Spleen (tissue), 11 donors: ENCODE measurements around the gene NPY5R. TPM values are rescaled to one million over a fixed set of nuclear protein-coding genes. Genes with fewer than 3 reads are reported as not detected.
A peak's percentile ranks its signal among the peaks of the same experiment; 100 is the strongest.

Experiments used
- DNase-seq: peaks from one replicate; pipeline ENCODE4 v3.0.0-alpha.2; 2020
- H3K27ac ChIP-seq, 8 donors: fragments of 200-600 bp; sonication (generic) in 7 of 8; 1 replicate in 4 of 8; 2 replicates in 4 of 8; pipeline versions ENCODE4 v1.5.0 to v1.8.0; 2016 to 2021; ENCODE audit warnings: inconsistent platforms in 4 of 8, mild to moderate bottlenecking in 4 of 8, moderate library complexity in 1 of 8
- H3K27me3 ChIP-seq, 7 donors: fragments of 200-600 bp; sonication (generic) in 6 of 7; replicated peaks in 1 of 7; 1 replicate in 4 of 7; 2 replicates in 3 of 7; pipeline versions ENCODE4 v1.5.0 to v1.8.0; 2016 to 2021; ENCODE audit warnings: inconsistent platforms in 3 of 7, mild to moderate bottlenecking in 1 of 7
- H3K36me3 ChIP-seq, 6 donors: fragments of 200-600 bp; sonication (generic) in 5 of 6; 1 replicate in 4 of 6; 2 replicates in 2 of 6; pipeline versions ENCODE4 v1.5.0 to v1.8.0; 2016 to 2021; ENCODE audit warnings: inconsistent platforms in 2 of 6
- H3K4me1 ChIP-seq, 6 donors: fragments of 200-600 bp; sonication (generic) in 5 of 6; 1 replicate in 3 of 6; 2 replicates in 3 of 6; pipeline versions ENCODE4 v1.5.0 to v1.8.0; 2016 to 2021; ENCODE audit warnings: inconsistent platforms in 3 of 6
- H3K4me3 ChIP-seq, 8 donors: fragments of 200-600 bp; sonication (generic) in 7 of 8; 1 replicate in 4 of 8; 2 replicates in 4 of 8; pipeline versions ENCODE4 v1.5.0 to v1.8.0; 2016 to 2021; ENCODE audit warnings: inconsistent platforms in 4 of 8, mild to moderate bottlenecking in 4 of 8, moderate library complexity in 2 of 8
- H3K9me3 ChIP-seq, 8 donors: fragments of 200-600 bp; sonication (generic) in 7 of 8; 1 replicate in 4 of 8; 2 replicates in 4 of 8; pipeline versions ENCODE4 v1.5.0 to v1.8.0; 2016 to 2021; ENCODE audit warnings: inconsistent platforms in 4 of 8
- POLR2A ChIP-seq, 3 donors: fragments of 450-650 bp; IDR thresholded peaks; one replicate each; pipeline ENCODE4 v1.5.1; 2017; ENCODE audit warnings: antibody characterized with exemption in 3 of 3, mild to moderate bottlenecking in 1 of 3
- POLR2AphosphoS5 ChIP-seq, 3 donors: sonication (generic); formaldehyde crosslinking; IDR thresholded peaks; one replicate each; pipeline ENCODE4 v1.5.1; 2017; ENCODE audit warnings: antibody characterized with exemption in 3 of 3
- WGBS, 5 donors: extraction: QIAGEN DNeasy Blood & Tissue Kit in 3 of 5; methylation state at CpG; one replicate each; pipeline versions ENCODE4 v1.1.5 to v1.1.7; 2013 to 2018; 5-methylcytosine and 5-hydroxymethylcytosine counted together
- intact Hi-C: fragments of 100-400 bp; cut with DNase I; formaldehyde crosslinking; loops from one replicate; pipeline ENCODE4 v1.15.0; 2023; ENCODE audit warnings: low total_unique reads
- polyA plus RNA-seq, 3 donors: library from polyadenylated mRNA; stranded (reverse); fragments of 200-250 nt; gene quantifications; one replicate each; pipeline ENCODE4 v1.2.1, GENCODE V29; 2013
- total RNA-seq, 7 donors: library from RNA; depleted of rRNA in 3 of 7; stranded (reverse); fragments of >200 nt in 3 of 7; fragmentation: NEBNext Ultra II Directional in 4 of 7; extraction: Animal tissue kit (Norgen Biotek cat#: 25700) in 4 of 7; gene quantifications; one replicate each; pipeline versions ENCODE4 v1.1.0 to v1.2.1, GENCODE V29; 2016 to 2021
- TF ChIP-seq, protein P1 (sequence below), 11 experiments: fragments of 200-600 bp in 7 of 11; fragments of 450-650 bp in 4 of 11; sonication (generic) in 4 of 11; IDR thresholded peaks in 8 of 11; conservative IDR thresholded peaks in 3 of 11; 1 replicate in 7 of 11; 2 replicates in 4 of 11; pipeline versions ENCODE4 v1.4.0 to v1.8.0; 2016 to 2021; ENCODE audit warnings: antibody characterized with exemption in 11 of 11, inconsistent platforms in 4 of 11, mild to moderate bottlenecking in 1 of 11
- donor health status: healthy with polysubstance abuse.
- donor health status: DM: no; HTN: no; CAD: no; lungs with moderate emphysema.
- donor health status: DM: no; HTN: no; CAD: no.
- donor health status: Bipolar disorder and iron deficiency.
- donor health status: healthy.
- donor health status: DM: no; HTN: no; CAD: no.
- donor health status: DM: yes; HTN: yes; CAD: no.

Gene NPY5R
- total and polyA plus RNA-seq, 10 donors = 0.77 to 8.4 (median 4.6) TPM

DNA sequence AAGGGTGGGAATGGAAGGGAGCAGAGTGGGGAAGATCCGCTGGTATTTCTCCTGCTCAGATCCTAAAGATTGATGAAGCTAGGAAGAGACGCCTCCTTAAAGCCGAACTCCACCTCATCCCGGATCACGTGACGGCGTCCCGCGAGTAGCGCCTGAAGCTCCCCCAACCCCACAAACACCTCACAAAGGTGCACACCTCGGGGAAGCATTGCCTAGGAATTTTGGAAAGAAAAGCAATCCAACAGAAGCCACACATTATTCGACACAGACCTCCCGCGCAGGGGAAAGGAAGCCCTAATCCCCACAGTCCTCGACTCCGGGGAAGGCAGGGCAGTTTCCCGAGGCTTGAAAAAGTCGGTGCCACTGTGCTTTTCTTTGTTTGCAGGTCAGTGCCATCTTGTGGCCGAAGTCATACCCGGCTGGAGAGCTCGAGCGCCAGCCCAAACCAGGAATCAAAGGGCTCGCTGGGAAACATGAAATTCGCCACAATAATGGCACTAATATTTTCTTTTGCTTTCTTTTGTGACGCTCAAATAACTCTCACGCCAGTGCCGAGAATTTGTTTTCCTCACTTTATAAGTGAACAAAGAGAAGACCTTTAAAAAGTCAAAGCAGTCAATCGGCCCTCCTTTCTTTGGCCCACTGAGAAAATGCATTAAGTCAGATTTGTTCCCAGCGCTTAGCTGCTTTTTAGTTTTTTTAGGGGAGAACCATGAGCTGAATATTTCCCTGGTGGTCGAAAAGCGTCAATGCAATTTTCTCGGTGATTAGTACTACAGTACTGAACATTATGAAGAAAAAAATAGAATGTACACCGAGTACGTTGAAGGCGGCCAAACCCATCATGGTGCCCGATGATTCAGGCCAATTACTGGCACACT, 10.9 kb upstream of the NPY5R start, which contains the start of gene NPY1R:
Gene NPY1R, minus strand, starts transcription at position 71 of the 881 bp plus-strand sequence. CDS start 6,042 bp downstream, outside the sequence.
- Histone ChIP-seq H3K27me3 (peaks cover 0 to 75% (median 18%) of the 10 kb centered on the region in 7 donors), H3K4me3 (peak within 1 kb of the TSS; percentile 37 to 68 (median 47)), H3K27ac (peak within 1 kb of the TSS in 7 of 8 donors; percentile 64 to 81 (median 72)), H3K4me1 (peaks cover 0 to 21% (median 17%) of the 10 kb centered on the region in 6 donors), H3K9me3 (no peaks in the 10 kb centered on the region), H3K36me3 (no peaks in the 10 kb centered on the region)
- intact Hi-C loops = loop anchor here (10.0 kb wide), 2 partner anchors 288 to 838 kb away; no protein-coding TSS in a partner anchor
- DNase-seq = peak; percentile 81
- peak in 2 of 3 donors; percentile 37 to 59 for TF ChIP-seq POLR2AphosphoS5 (IDR thresholded peaks at IDR 0.05)
- TF ChIP-seq, protein P1, sequence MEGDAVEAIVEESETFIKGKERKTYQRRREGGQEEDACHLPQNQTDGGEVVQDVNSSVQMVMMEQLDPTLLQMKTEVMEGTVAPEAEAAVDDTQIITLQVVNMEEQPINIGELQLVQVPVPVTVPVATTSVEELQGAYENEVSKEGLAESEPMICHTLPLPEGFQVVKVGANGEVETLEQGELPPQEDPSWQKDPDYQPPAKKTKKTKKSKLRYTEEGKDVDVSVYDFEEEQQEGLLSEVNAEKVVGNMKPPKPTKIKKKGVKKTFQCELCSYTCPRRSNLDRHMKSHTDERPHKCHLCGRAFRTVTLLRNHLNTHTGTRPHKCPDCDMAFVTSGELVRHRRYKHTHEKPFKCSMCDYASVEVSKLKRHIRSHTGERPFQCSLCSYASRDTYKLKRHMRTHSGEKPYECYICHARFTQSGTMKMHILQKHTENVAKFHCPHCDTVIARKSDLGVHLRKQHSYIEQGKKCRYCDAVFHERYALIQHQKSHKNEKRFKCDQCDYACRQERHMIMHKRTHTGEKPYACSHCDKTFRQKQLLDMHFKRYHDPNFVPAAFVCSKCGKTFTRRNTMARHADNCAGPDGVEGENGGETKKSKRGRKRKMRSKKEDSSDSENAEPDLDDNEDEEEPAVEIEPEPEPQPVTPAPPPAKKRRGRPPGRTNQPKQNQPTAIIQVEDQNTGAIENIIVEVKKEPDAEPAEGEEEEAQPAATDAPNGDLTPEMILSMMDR (IDR thresholded peaks at IDR 0.05 in 8 of 11, conservative IDR thresholded peaks at IDR 0.05 in 3 of 11) = peak in 10 of 11 experiments; percentile 16 to 62 (median 56)
- TF ChIP-seq POLR2A (IDR thresholded peaks at IDR 0.05) = no peak
- WGBS, 5 donors = 10 to 12% (median 12%) methylated on average over 36 of the region's 36 CpGs

DNA sequence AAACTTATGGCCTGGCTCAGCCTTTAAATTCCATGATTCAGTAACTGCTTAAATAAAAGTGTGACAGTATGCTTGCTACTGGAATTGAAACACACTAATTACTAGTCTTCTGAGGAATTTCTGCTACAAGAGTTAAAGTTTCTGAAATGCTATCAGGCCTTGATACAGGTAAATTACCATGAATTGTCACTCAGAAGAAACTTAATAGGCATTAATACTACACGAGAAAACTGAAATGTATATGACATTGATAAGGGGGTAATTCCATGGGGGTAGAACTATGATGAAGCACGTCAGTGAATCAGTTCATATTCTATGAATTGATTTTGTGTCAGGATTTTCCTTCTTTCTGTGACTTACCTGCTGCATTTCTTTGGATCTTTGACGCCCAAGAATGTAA, 8.3 kb upstream of the NPY5R start:
- no peaks in the 10 kb centered on the region for H3K36me3 ChIP-seq
- no peaks in the 10 kb centered on the region for H3K9me3 ChIP-seq
- no peak for TF ChIP-seq POLR2AphosphoS5 (IDR thresholded peaks at IDR 0.05)
- TF ChIP-seq, protein P1 (IDR thresholded peaks at IDR 0.05 in 8 of 11, conservative IDR thresholded peaks at IDR 0.05 in 3 of 11) = no peak
- peaks cover 0 to 62% (median 18%) of the 10 kb centered on the region in 7 donors for H3K27me3 ChIP-seq
- H3K4me1 ChIP-seq = peaks cover 0 to 21% (median 17%) of the 10 kb centered on the region in 6 donors
- 76 to 90% (median 81%) methylated on average over 3 of the region's 3 CpGs for WGBS, 5 donors
- H3K4me3 ChIP-seq = no peak overlapping the region
- no peak for DNase-seq
- intact Hi-C loops = loop anchor here (10.0 kb wide), 2 partner anchors 291 to 841 kb away; no protein-coding TSS in a partner anchor
- no peak overlapping the region for H3K27ac ChIP-seq

DNA sequence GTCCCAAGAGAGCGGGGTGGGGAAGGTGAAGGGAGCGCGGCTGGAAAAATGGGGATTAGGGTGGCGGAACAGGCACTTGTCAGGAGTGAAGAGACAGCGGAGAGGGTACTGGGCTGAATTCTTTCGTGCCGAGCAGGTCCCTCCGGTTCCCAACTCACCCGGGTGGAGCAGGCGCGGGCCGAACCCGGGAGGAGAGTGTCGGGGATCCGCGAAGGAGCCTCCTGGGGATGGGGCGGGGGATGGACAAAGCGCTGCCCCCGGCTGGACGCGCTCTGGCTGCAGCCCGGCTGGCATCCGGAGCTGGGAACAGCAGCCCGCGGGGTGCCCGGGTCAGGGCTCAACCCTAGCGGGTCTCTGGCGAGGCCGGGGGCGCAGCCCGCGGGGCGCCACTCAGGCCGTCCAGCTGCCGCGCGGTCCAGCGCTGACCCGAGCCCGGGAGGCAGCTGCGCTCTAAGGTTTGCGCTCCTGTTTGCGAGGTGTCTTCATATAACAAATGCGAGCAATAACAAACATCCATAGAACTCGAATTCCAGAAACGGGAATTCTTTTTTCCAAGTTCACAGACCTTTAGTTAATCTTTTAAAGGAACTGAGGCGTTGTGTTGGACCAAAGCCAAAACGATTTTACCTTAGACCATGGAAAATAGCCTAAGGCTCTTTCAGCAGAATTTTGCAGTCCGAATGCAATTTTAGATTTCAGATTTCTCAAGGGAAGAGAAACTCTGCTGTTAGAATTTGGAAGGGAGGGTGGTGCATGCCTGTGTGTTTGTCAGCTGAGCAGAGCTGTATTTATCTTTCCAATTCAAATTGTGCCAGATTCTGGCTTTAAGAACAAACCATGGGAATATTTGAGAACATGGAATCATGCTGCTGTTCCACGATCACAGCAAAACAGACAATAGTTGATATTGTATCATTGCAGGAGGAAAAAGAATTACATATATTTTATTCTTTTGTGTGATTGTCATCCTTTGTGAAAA, 744 bp downstream of the NPY5R start:
- H3K4me3 ChIP-seq = peak overlapping the region; percentile 4 to 66 (median 34)
- intact Hi-C loops = no loop called here
- H3K36me3 ChIP-seq = no peaks in the 10 kb centered on the region
- DNase-seq = peak; percentile 73
- peaks cover 0 to 63% (median 23%) of the 10 kb centered on the region in 7 donors for H3K27me3 ChIP-seq
- TF ChIP-seq POLR2A (IDR thresholded peaks at IDR 0.05) = no peak
- TF ChIP-seq POLR2AphosphoS5 (IDR thresholded peaks at IDR 0.05) = peak in 1 of 3 donors; percentile 17
- peak overlapping the region; percentile 5 to 86 (median 80) for H3K27ac ChIP-seq
- peaks cover 0 to 19% (median 13%) of the 10 kb centered on the region in 6 donors for H3K4me1 ChIP-seq
- 4 to 11% (median 4%) methylated on average over 31 to 50 of the region's 50 CpGs for WGBS, 5 donors
- no peaks in the 10 kb centered on the region for H3K9me3 ChIP-seq

DNA sequence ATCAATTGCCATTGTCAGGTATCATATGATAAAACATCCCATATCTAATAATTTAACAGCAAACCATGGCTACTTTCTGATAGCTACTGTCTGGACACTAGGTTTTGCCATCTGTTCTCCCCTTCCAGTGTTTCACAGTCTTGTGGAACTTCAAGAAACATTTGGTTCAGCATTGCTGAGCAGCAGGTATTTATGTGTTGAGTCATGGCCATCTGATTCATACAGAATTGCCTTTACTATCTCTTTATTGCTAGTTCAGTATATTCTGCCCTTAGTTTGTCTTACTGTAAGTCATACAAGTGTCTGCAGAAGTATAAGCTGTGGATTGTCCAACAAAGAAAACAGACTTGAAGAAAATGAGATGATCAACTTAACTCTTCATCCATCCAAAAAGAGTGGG, 7.0 kb downstream of the NPY5R start:
- H3K4me3 ChIP-seq = no peak overlapping the region
- no peak for DNase-seq
- H3K36me3 ChIP-seq = no peaks in the 10 kb centered on the region
- H3K4me1 ChIP-seq = no peaks in the 10 kb centered on the region
- TF ChIP-seq, protein P1 (IDR thresholded peaks at IDR 0.05 in 8 of 11, conservative IDR thresholded peaks at IDR 0.05 in 3 of 11) = no peak
- TF ChIP-seq POLR2AphosphoS5 (IDR thresholded peaks at IDR 0.05) (no peak), POLR2A (IDR thresholded peaks at IDR 0.05) (no peak)
- H3K9me3 ChIP-seq = no peaks in the 10 kb centered on the region
- H3K27ac ChIP-seq = no peak overlapping the region
- intact Hi-C loops = no loop called here
- H3K27me3 ChIP-seq = peaks cover 0 to 27% (median 0%) of the 10 kb centered on the region in 7 donors
